Cerebellar nuclear complex (tissue), 1 donor: ENCODE results near the gene SLC2A10.

ENCODE experiments used
- DNase-seq, 2 experiments: peaks; one replicate each; lab custom pipeline; 2025; lab: John Stamatoyannopoulos, UW

Gene SLC2A10

GRCh38 chr20:46735436-46735835 is 26.0 kb downstream of the SLC2A10 start:
- DNase-seq = no peak

DNA sequence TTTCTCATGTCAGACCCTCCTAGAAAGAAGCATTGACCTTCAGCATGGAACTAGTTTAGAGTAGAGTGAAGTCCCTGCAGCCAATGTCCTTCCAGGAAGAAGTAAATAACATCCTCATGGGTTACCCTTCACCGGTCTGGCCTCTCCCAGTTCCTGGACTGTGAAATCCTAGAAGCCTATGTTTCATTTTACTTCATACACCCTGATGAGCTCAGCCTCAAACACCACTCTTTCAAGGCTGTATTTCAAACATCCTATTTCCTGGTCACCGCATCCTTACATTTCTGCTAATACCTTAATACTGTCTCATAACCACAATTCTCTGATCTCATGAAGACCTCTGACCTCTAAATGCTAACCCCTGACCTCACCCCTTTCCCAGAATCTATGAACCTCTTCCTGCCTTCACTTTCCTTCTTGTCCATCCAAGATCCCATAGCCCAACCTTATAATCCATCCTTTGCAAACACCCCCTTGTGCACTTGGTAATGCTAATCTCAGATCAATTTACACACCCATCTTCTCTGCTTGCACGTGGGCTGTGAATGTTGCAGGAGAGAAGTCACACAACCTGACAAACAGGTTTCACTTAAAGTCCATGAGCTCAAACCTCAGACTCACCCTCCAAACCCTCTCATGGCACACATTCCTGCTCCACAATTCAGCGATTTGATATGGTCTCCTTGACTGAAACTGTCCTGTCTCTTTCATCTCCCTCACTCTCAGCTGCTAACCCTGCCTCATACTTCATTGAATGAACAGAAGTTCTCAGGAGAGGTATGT is 30.2 kb downstream of the SLC2A10 start:
- no peak for DNase-seq

DNA sequence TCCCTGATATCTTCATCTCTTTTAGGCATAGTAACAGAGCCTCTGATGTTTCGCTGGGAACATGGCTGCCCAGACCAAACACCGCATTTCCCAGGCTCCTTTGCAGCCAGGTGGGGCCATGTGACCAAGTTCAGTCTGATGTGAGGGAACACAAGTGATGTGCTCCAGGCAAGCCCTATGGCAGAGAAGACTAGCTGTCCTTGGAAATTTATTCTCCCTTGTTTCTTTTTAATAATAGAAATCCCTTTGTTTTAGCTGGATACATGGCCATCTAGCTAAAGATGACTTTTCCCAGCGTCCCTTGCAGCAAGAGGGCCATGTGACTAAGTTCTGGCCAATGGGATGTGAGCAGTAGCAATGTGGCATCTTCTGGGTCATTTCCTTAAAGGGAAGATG is 30.8 kb downstream of the SLC2A10 start:
- DNase-seq = no peak

DNA sequence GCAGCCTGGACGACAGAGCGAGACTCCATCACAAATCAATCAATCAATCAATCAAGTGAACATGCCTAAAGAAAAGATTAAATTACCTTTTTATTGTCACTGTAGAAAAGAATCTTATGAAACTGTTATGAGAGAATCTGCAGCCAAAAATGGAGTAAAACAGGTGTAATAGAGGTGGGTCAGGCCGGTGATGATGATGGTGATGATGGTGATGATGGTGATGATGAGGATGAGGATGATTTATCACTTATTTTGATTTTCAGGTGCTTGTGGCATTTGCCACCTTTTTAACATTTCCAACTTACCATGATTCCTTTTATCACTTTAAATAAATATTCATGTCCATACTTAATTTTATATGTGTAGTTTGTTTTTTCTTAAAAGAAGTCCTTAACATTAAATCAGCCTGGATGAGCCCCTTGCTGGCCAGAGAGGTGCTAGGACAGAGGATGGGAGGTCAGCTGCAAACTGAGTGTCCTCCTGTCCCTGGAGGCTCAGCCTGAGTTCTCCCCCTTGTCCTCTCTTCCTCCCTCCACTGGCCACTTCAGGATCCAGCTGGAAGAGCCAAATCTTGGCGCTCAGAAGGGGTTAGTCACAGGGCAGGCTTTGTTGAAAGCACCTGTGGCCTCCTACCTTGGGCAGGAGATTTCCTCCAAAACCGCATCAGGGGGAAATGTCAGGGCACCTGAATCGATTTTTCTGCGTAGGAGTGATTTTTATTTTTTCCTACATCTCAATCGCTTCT is 32.6 kb downstream of the SLC2A10 start:
- no peak for DNase-seq

DNA sequence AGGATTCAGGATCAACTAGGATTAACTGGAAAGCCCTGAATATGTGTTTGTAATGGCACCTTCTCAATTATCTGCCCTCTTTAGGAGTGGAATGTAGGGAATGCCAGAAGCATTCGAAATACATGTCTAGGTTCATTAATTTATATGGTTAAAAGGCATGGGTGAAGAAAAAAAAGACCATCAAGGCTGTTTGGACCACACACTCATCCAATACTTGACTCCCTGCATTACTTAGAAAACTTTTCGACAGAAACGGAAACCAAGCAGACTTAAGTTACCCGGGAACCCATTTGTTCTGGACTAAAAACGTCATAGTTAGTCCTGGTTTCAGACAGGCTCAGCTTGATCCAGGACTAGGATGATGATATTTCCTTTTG is 33.2 kb downstream of the SLC2A10 start:
- DNase-seq = no peak

DNA sequence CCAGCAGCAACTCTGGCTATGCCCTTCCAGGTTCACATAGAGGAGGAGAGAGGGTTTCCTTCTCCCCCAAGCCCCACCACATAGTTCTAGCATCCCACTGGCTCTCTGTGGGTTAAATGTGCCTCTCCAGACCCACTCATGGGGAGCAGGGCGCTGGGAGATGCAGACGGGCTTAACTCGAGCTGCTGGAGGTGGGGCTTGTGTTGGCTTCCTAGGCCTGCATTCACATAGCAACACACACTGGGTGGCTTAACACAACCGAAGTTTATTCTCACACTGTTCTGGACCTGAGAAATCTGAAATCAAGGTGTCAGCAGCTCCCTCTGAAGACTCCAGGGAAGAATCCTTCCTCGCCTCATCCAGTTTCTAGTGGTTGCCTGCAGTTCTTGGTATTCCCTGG is 33.6 kb downstream of the SLC2A10 start:
- no peak for DNase-seq

- no peak for DNase-seq
Observed at GRCh38 chr20:46746956-46747526, 37.6 kb downstream of the SLC2A10 start.

- no peak for DNase-seq
Observed at GRCh38 chr20:46749147-46749546, 39.7 kb downstream of the SLC2A10 start.

GRCh38 chr20:46751856-46752255 is 42.4 kb downstream of the SLC2A10 start:
- no peak for DNase-seq

DNA sequence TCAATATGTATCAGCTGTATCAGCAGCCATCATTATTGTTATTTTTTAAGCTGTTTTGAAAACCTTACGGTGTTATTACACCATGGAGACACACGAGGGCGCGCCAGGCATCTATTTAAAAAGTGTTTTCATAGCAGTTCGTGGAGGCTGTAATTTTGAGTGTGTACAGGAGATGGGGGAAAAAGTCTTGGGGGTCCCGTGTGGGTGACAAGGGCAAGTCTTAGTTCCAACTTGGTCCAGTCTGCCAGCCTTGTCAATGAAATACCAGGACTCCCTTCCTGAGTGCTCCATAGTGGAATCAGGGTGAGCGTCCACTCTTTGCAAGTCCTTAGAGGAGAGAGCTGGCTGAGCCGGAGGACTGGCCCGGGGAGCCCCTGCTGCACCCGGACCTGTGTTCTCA is 43.3 kb downstream of the SLC2A10 start:
- no peak for DNase-seq

DNA sequence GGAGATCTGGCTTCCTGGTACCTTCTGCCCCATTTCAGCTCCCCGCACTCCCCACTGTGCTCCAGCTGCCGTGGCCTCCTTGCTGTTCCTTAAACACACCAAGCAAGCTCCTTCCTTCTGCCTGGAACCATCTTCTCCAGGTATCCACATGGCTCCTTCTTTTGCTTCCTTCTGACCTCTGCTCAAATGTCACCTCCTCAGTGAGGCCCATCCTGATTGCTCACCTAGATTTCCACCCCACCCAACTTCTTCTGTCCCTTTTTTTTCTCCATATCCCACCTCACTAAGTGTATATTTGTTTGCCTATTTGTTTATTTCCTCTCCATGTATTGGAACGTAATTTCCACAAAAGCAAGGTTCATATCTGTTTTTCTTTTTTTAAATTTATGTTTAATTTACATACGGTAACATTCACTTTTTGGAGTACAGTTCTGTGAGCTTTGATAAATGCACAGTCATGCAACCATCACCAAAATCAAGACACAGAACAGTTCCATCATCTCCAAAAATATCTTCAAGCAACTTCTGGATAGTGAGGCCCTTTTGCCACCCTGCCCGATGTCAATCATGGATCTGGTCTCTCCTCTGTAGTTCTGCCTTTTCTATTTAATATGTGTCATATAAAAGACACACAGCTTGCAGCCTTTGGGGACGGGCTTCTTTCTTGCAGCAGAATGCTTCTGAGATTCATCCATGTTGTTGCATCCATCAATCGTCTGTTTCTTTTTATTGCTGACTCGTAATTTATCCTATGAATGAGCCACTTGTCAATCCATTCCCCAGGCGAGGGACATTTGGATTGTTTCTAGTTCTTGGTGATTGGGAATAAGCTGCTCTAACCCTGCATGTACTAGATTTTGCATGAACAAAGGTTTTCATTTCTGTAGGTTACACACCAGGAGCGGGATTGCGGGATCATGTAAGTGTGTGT is 46.3 kb downstream of the SLC2A10 start:
- DNase-seq = no peak

- DNase-seq = no peak
Observed at GRCh38 chr20:46756419-46756818, 47.0 kb downstream of the SLC2A10 start.

DNA sequence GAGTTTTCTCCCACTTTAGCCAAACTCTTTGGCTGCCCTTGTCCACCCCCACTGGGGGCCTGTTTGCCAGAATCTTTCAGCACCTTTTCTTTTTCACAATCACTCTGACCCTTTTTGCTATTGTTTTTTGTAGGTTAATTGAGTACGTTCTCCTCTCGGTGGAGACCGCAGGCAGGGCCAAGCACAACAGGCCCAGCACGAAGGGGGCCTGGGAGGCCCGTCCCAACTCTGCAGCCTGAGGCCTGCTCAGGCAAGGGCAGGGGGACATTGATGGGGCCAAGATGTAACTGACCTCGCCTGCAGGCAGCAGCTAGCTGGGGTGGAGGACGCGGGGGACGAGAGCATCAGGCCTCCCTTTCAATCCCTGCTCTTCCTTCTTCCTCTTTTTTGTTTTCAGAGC is 47.7 kb downstream of the SLC2A10 start:
- DNase-seq = no peak

DNA sequence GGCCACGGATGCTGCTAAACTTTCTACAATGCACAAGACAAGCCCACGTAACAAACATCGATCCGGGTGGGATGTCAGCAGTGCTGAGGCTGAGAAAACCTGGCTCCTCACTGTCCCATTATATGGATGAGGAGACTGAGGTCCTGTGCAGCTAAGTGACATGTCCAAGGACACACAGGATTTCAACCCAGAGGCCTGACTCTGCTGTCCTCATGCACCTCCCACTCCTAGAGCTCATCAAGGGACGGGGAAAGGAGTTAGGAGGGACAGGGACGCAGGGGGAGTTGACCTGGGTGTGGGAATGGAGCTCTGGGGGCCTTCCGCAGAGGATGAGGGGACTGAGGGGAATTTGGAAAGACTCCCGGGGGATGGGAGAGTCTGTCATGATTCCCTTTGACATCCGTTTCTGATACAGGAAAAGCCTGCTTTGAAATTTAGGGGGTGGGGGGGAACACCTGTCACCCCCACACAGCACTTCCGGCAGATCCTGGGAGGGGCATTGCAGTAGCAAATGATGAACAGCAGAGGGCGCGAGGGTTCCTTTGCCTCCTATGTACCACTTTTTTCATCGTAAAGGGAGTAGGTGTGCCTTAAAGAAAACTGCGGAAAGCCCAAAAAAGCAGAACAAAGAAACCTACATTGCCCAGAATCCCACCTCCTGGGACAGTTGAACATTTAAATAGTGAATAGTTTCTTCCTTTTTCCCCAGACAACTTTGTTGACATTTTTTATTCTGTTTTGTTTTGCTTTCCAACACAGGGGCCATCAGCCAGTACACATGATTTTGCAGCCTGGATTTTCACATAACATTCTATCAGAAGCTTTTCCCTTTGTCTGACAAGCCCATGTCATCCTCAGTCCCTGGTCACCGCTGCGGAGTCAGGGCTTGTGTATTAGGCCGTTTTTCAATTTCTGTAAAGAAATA is 48.6 kb downstream of the SLC2A10 start:
- DNase-seq = no peak

GRCh38 chr20:46758929-46759669 is 49.6 kb downstream of the SLC2A10 start:
- DNase-seq = no peak

- DNase-seq = no peak
Observed at GRCh38 chr20:46761566-46761965, 52.1 kb downstream of the SLC2A10 start.

DNA sequence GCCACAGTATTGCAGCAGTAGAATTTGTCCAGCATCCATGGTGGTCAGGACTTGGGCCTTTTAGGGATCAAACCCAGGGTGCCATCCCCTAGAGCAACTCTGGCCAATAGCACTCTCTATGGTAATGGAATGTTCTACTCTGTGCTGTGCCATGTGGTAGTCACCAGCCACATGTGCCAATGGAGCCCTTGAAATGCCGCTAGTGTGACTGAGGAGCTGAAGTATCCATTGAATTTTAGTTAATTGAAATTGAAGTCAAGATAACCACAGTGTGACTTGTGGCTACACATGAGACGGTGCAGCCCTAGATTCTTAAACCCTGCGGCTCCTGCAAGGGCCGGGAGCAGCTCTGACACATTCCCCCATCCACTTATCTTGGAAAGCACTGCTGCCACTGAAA is 54.6 kb downstream of the SLC2A10 start:
- DNase-seq = no peak

GRCh38 chr20:46765506-46766120 is 56.2 kb downstream of the SLC2A10 start:
- DNase-seq = no peak

DNA sequence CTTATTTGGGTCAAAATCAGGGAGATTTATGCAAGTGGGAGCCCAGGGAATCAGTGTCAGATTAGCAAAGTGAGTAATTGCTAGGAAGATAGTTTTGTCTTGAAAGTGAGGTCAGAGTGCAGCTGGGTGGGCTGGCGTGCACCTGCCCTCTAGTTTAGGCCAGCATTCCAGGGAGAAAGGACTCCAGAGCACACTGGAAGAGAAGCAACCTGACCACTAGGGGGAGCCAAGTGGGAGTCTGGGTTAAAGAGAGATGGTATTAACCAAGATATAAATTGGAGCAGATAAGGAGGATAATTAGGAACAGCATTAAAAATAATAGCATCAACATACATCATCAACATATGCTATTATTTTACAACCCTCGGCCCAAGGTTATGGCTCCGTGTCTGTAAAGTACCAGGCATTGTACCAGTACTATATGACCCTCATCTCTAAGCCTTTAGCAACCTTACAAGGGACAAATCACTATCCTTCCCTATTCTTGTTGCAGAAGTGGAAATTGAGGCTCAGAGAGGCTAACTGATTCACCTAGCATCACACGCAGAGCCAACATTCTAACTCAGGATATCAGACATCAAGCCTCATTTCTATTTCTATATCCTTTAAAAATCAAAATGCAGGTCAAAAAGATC is 57.8 kb downstream of the SLC2A10 start:
- DNase-seq = no peak
